Measurements from ENCODE around the gene OR6P1.
A peak's percentile ranks its signal among the peaks of the same experiment; 100 is the strongest.

Gene OR6P1

GRCh38 chr1:158570480-158570879 is at the start of gene OR6P1:
TSS of gene OR6P1 (minus strand) at chr1:158570580. CDS start at chr1:158563604, 6,976 bp downstream.
- DNase-seq: no peak

- no peak for DNase-seq
These were observed 43.4 kb upstream of the OR6P1 start for GRCh38 chr1:158613764-158614163.

- DNase-seq: no peak
These were observed 41.5 kb upstream of the OR6P1 start for GRCh38 chr1:158611916-158612315.

GRCh38 chr1:158607296-158607695 is 36.9 kb upstream of the OR6P1 start:
- DNase-seq: no peak

- no peak for DNase-seq
These were observed 34.6 kb upstream of the OR6P1 start, which contains the start of gene OR10Z1 for GRCh38 chr1:158604968-158605367. TSS of gene OR10Z1 (plus strand) at chr1:158605268. CDS start at chr1:158606439, 1,171 bp downstream.

GRCh38 chr1:158600735-158601134 is 30.4 kb upstream of the OR6P1 start:
- DNase-seq: no peak

GRCh38 chr1:158586942-158587341 is 16.6 kb upstream of the OR6P1 start:
- DNase-seq: no peak

- no peak for DNase-seq
These were observed 13.6 kb upstream of the OR6P1 start for GRCh38 chr1:158583962-158584361.

- DNase-seq: no peak
These were observed 9.4 kb upstream of the OR6P1 start, which contains the start of gene OR10X1 for GRCh38 chr1:158579733-158580132. TSS of gene OR10X1 (minus strand) at chr1:158579899. CDS start at chr1:158579899, 0 bp downstream.

GRCh38 chr1:158577561-158577960 is 7.2 kb upstream of the OR6P1 start:
- no peak for DNase-seq

GRCh38 chr1:158572226-158572625 is 1.8 kb upstream of the OR6P1 start:
- no peak for DNase-seq

- no peak for DNase-seq
These were observed 5.8 kb downstream of the OR6P1 start for GRCh38 chr1:158564608-158565007.

GRCh38 chr1:158563853-158564252 is 6.5 kb downstream of the OR6P1 start:
- no peak for DNase-seq

GRCh38 chr1:158559696-158560095 is 10.7 kb downstream of the OR6P1 start:
- no peak for DNase-seq

- no peak for DNase-seq
These were observed 16.0 kb downstream of the OR6P1 start, which contains the start of gene OR6Y1 for GRCh38 chr1:158554352-158554751. TSS of gene OR6Y1 (minus strand) at chr1:158554405. CDS start at chr1:158548105, 6,300 bp downstream.

GRCh38 chr1:158552296-158552695 is 18.1 kb downstream of the OR6P1 start:
- no peak for DNase-seq

- no peak for DNase-seq
These were observed 22.8 kb downstream of the OR6P1 start for GRCh38 chr1:158547533-158547932.

GRCh38 chr1:158537609-158538008 is 32.8 kb downstream of the OR6P1 start:
- DNase-seq: no peak

- no peak for DNase-seq
These were observed 35.9 kb downstream of the OR6P1 start for GRCh38 chr1:158534496-158534895.

GRCh38 chr1:158527190-158527815 is 43.1 kb downstream of the OR6P1 start:
- peak in 1 of 2 experiments; percentile 3 for DNase-seq

GRCh38 chr1:158521666-158522058 is 48.7 kb downstream of the OR6P1 start:
- DNase-seq: no peak

- no peak for DNase-seq
These were observed 49.3 kb downstream of the OR6P1 start for GRCh38 chr1:158520955-158521665.

GRCh38 chr1:158520021-158520420 is 50.4 kb downstream of the OR6P1 start:
- no peak for DNase-seq

GRCh38 chr1:158516966-158517365 is 53.4 kb downstream of the OR6P1 start:
- DNase-seq: no peak

Data from NCI-H526 (cell line).